Measurements from ENCODE around the gene APBA1. TPM values are rescaled to one million over a fixed set of nuclear protein-coding genes. Genes with fewer than 3 reads are reported as not detected.
"Not testable (repeated sequence)": the region's sequence is repeated elsewhere in the genome, so short reads cannot be mapped to it uniquely, and the experiment has no call there.

The APBA1 gene
- total RNA-seq, 1 donor from 2014 or later: 6.2 TPM

DNA sequence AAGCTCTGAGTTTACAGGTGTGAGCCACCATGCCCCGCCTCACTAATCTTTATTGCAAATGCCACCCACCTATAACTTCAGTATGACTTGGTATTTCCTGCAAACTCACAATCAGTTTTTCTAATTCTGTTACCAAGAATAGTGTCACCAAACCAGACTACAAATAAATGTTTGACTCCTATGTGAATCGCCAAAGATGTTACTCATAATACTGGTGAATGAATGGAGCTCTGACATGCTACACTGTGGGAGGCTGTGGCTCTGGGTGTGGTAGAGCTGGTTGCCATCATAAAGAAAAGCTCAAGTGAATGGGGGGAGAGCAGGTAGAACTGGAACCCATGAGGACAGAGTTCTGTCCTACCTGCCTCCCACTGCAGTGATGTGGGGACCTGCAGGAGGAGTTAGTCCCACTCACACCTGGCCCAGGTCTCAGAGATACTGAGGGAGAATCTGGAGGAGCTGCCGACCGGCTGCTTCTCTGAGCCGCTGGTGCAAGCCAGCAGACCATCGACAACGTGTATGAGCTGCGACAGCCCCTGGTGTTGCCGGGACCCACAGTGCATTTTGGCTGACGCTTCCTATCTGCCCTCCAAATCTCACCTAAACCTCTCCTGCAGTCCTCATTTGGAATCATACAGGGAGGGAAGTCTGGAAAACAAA, 251.4 kb downstream of the APBA1 start:
- H3K4me1 ChIP-seq: no peaks in the 10 kb centered on the region
- H3K27ac ChIP-seq: no peak overlapping the region
- no peaks in the 10 kb centered on the region for H3K27me3 ChIP-seq
- H3K9me3 ChIP-seq: no peaks in the 10 kb centered on the region
- H3K4me3 ChIP-seq: no peak overlapping the region
- TF ChIP-seq, protein P1, sequence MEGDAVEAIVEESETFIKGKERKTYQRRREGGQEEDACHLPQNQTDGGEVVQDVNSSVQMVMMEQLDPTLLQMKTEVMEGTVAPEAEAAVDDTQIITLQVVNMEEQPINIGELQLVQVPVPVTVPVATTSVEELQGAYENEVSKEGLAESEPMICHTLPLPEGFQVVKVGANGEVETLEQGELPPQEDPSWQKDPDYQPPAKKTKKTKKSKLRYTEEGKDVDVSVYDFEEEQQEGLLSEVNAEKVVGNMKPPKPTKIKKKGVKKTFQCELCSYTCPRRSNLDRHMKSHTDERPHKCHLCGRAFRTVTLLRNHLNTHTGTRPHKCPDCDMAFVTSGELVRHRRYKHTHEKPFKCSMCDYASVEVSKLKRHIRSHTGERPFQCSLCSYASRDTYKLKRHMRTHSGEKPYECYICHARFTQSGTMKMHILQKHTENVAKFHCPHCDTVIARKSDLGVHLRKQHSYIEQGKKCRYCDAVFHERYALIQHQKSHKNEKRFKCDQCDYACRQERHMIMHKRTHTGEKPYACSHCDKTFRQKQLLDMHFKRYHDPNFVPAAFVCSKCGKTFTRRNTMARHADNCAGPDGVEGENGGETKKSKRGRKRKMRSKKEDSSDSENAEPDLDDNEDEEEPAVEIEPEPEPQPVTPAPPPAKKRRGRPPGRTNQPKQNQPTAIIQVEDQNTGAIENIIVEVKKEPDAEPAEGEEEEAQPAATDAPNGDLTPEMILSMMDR (IDR thresholded peaks at IDR 0.05): no peak
- H3K36me3 ChIP-seq: no peaks in the 10 kb centered on the region
- DNase-seq (no peak), ATAC-seq (no peak)
- intact Hi-C loops (cut with DNase I): loop anchor here (5.0 kb wide), 1 partner anchor 127 kb away; no protein-coding TSS in a partner anchor

DNA sequence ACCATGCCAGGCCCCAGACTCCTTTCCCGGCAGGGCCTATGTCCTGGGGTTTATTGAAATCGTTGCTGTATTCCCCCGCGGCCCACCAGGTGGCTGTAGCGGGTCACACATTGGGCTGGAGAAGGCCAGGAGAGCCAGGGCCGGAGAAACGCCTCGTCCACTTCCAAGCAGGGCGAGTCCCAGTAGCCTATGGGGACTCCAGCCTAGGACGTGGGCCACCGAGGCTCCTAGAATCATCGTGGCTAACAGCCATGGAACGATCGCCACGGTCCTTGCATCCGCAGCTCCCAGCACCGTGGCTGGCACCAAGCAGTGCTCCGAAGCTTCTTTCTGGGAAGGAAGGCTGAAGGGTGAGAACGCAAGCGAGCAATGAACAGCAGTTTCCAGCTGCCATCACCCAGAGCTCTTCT, 259.4 kb downstream of the APBA1 start:
- DNase-seq: peak; percentile 80
- Histone ChIP-seq H3K9me3 (no peaks in the 10 kb centered on the region), H3K4me1 (no peaks in the 10 kb centered on the region), H3K27me3 (no peaks in the 10 kb centered on the region), H3K36me3 (no peaks in the 10 kb centered on the region), H3K27ac (no peak overlapping the region), H3K4me3 (no peak overlapping the region)
- intact Hi-C loops (cut with DNase I): no loop called here
- peak; percentile 96 for ATAC-seq
- TF ChIP-seq, protein P1 (IDR thresholded peaks at IDR 0.05): peak; percentile 56

DNA sequence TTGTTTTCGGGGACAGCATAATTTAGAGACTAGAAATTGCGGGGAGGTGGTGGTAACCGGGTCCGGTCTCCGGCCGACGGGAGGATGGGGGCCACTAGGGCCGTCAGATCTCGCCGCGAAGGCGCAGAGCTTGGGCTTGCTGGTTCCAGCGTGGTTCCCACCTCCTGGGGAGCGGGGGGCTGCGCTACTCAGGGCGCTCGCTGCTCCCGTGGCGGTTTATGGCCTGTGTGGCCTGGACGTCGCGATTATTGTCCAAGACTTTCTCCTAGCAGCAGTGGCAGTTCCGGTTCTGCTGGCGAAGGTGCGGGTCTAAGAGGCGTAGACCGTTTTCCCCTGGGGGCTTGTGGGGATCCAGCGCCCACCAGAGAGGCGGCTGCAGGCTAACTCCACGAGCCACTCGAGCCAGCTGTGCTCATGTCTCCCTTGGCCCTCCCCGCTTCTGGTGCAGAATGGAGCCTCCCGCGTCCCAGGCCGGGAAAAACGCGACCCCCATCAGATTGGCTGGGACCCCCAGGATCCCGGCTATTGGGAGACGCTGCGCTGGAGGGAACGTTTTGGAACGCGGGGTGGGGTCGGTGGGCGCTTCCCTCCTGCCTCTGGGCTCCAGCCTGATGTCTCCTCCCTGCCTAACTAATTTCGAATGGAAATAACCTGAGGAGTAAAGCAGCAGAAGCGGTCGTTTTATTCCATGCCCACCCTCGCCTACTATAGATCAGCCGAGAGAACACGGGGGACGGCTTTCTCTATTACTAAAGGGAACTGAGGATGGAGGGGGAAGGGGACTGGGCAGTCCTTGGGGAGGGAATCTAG, 260.0 kb downstream of the APBA1 start:
- no peaks in the 10 kb centered on the region for H3K9me3 ChIP-seq
- H3K36me3 ChIP-seq: no peaks in the 10 kb centered on the region
- no peaks in the 10 kb centered on the region for H3K4me1 ChIP-seq
- no peak overlapping the region for H3K4me3 ChIP-seq
- intact Hi-C loops (cut with DNase I): no loop called here
- no peaks in the 10 kb centered on the region for H3K27me3 ChIP-seq
- DNase-seq: no peak
- TF ChIP-seq, protein P1 (IDR thresholded peaks at IDR 0.05): no peak
- no peak overlapping the region for H3K27ac ChIP-seq
- peak; percentile 17 for ATAC-seq

- Histone ChIP-seq H3K4me1 (no peaks in the 10 kb centered on the region), H3K27me3 (no peaks in the 10 kb centered on the region), H3K27ac (no peak overlapping the region), H3K36me3 (no peaks in the 10 kb centered on the region), H3K4me3 (no peak overlapping the region), H3K9me3 (no peaks in the 10 kb centered on the region)
- no peak for DNase-seq
- intact Hi-C loops (cut with DNase I): no loop called here
- TF ChIP-seq, protein P1 (IDR thresholded peaks at IDR 0.05): no peak
- no peak for ATAC-seq
Observed at GRCh38 chr9:69411246-69411645, 260.9 kb downstream of the APBA1 start.

- H3K27ac ChIP-seq; H3K4me3 ChIP-seq; ATAC-seq; DNase-seq; intact Hi-C loops (cut with DNase I); H3K9me3 ChIP-seq; H3K36me3 ChIP-seq; H3K27me3 ChIP-seq; H3K4me1 ChIP-seq: not testable (repeated sequence)
Observed at GRCh38 chr9:69409936-69410335, 262.2 kb downstream of the APBA1 start.

- Histone ChIP-seq H3K27me3 (no peaks in the 10 kb centered on the region), H3K27ac (no peak overlapping the region), H3K9me3 (no peaks in the 10 kb centered on the region), H3K4me3 (no peak overlapping the region), H3K4me1 (no peaks in the 10 kb centered on the region), H3K36me3 (no peaks in the 10 kb centered on the region)
- no peak for ATAC-seq
- intact Hi-C loops (cut with DNase I): no loop called here
- DNase-seq: no peak
- TF ChIP-seq, protein P1 (IDR thresholded peaks at IDR 0.05): no peak
Observed at GRCh38 chr9:69400470-69400869, 271.7 kb downstream of the APBA1 start.
